GM12878 (cell line): ENCODE measurements around the gene TIMP2. TPM values are rescaled to one million over a fixed set of nuclear protein-coding genes. Genes with fewer than 3 reads are reported as not detected.

Source experiments
- ATAC-seq: fragments of 200-7000 bp; cut with Tn5 transposase; 3 replicates; pipeline ENCODE4 v1.9.1; 2020; ENCODE audit warnings: mild to moderate bottlenecking, moderate library complexity
- BruUV-seq: library from RNA; stranded (reverse); fragments of 400-500 nt; replicated peaks from 2 replicates; lab custom pipeline; 2021; lab: Mats Ljungman, UMichigan
- CTCF ChIA-PET: fragments of 300-600 bp; sonication (Branson Sonifier 250); formaldehyde crosslinking; extraction: SDS; loops from one replicate; lab custom pipeline; 2021; ENCODE audit warnings: inconsistent platforms; lab: Yijun Ruan, JAX
- POLR2A ChIA-PET: fragments of 350-600 bp; formaldehyde crosslinking; extraction: SDS; loops from one replicate; lab custom pipeline; 2021; ENCODE audit warnings: inconsistent platforms; lab: Charles Lee
- RAD21 ChIA-PET: fragments of 300-600 bp; sonication (Branson Sonifier 250); formaldehyde crosslinking; loops from one replicate; lab custom pipeline; 2023; ENCODE audit warnings: antibody characterized with exemption; ENCODE audit not compliant: unreplicated experiment; lab: Charles Lee
- SMC1A ChIA-PET: fragments of 300-600 bp; sonication (Branson Sonifier 250); formaldehyde crosslinking; loops from one replicate; lab custom pipeline; 2023; ENCODE audit not compliant: unreplicated experiment, uncharacterized antibody; lab: Charles Lee
- DNase-seq: peaks from one replicate; pipeline ENCODE4 v3.0.0-alpha.2; 2011; ENCODE audit warnings: low read depth, low spot score
- FAIRE-seq: peaks from 3 replicates; lab custom pipeline; 2011; peaks lifted over from hg19 to GRCh38; lab: Jason Lieb, UNC
- H2AFZ ChIP-seq: 2 replicates; pipeline ENCODE4 v1.6.0; 2011; ENCODE audit warnings: low read depth, low read length, control low read depth; ENCODE audit not compliant: control insufficient read depth
- H3K27ac ChIP-seq: 2 replicates; pipeline ENCODE4 v1.5.1; 2011; ENCODE audit warnings: control low read depth; ENCODE audit not compliant: control insufficient read depth, insufficient read depth
- H3K27me3 ChIP-seq, 2 experiments: replicated peaks in 1 of 2; 2 replicates each; pipeline versions ENCODE4 v1.6.0 to v1.6.1; 2011; ENCODE audit warnings: low read length in 1 of 2; ENCODE audit not compliant: control insufficient read depth in 2 of 2, insufficient read depth in 2 of 2
- H3K36me3 ChIP-seq, 2 experiments: 2 replicates each; pipeline ENCODE4 v1.5.1; 2011; ENCODE audit warnings: low read length in 1 of 2; ENCODE audit not compliant: control insufficient read depth in 2 of 2, insufficient read depth in 2 of 2
- H3K4me1 ChIP-seq: 2 replicates; pipeline ENCODE4 v1.6.1; 2011; ENCODE audit warnings: mild to moderate bottlenecking, low read length, moderate library complexity, mixed read lengths; ENCODE audit not compliant: control insufficient read depth, insufficient read depth
- H3K4me2 ChIP-seq: 2 replicates; pipeline ENCODE4 v1.6.0; 2011; ENCODE audit warnings: control low read depth; ENCODE audit not compliant: control insufficient read depth, insufficient read depth
- H3K4me3 ChIP-seq: fragments of 200-600 bp; sonication (generic); 2 replicates; pipeline ENCODE4 v1.5.1; 2016
- H3K79me2 ChIP-seq: 2 replicates; pipeline ENCODE4 v1.6.0; 2011; ENCODE audit warnings: low read length; ENCODE audit not compliant: control insufficient read depth, insufficient read depth
- H3K9ac ChIP-seq: 2 replicates; pipeline ENCODE4 v1.8.0; 2011; ENCODE audit warnings: low read length, control low read depth, mixed read lengths; ENCODE audit not compliant: control insufficient read depth, insufficient read depth
- H3K9me3 ChIP-seq: replicated peaks from 3 replicates; pipeline ENCODE4 v1.5.1; 2011; ENCODE audit warnings: mild to moderate bottlenecking, low read length; ENCODE audit not compliant: control insufficient read depth, insufficient read depth
- H4K20me1 ChIP-seq: 2 replicates; pipeline ENCODE4 v1.6.0; 2011; ENCODE audit not compliant: control insufficient read depth, insufficient read depth
- BACH1 ChIP-seq: fragments of 450-650 bp; IDR thresholded peaks from 2 replicates; pipeline ENCODE4 v1.6.1; 2017; ENCODE audit warnings: mild to moderate bottlenecking, borderline replicate concordance
- CEBPB ChIP-seq, 2 experiments: fragments of 150-350 bp in 1 of 2; IDR thresholded peaks; 2 replicates each; pipeline ENCODE4 v1.6.1; 2012 to 2014; ENCODE audit warnings: low read depth in 2 of 2, low read length in 2 of 2, borderline replicate concordance in 1 of 2, inconsistent platforms in 1 of 2
- CEBPZ ChIP-seq: fragments of 150-350 bp; IDR thresholded peaks from 2 replicates; pipeline ENCODE4 v1.6.1; 2016; ENCODE audit warnings: low read depth, low read length
- CHD2 ChIP-seq: IDR thresholded peaks from 2 replicates; pipeline ENCODE4 v1.6.1; 2011; ENCODE audit warnings: low read depth, low read length, improper control_type of control experiment, borderline replicate concordance
- CHD4 ChIP-seq: fragments of 200-600 bp; sonication (generic); IDR thresholded peaks from 2 replicates; pipeline ENCODE4 v1.6.1; 2016; ENCODE audit warnings: mild to moderate bottlenecking
- JUND ChIP-seq: IDR thresholded peaks from 2 replicates; pipeline ENCODE4 v1.6.1; 2012; ENCODE audit warnings: low read depth, mild to moderate bottlenecking, low read length, improper control_type of control experiment, moderate library complexity
- MXI1 ChIP-seq: fragments of 150-350 bp; IDR thresholded peaks from 2 replicates; pipeline ENCODE4 v1.6.1; 2011; ENCODE audit warnings: low read depth, mild to moderate bottlenecking, inconsistent platforms, low read length, improper control_type of control experiment
- PAX5 ChIP-seq: IDR thresholded peaks from 2 replicates; pipeline ENCODE4 v1.6.1; 2011; ENCODE audit warnings: low read depth, low read length, borderline replicate concordance
- PML ChIP-seq: IDR thresholded peaks from 2 replicates; pipeline ENCODE4 v1.6.1; 2012; ENCODE audit warnings: low read length, inconsistent platforms
- POLR2A ChIP-seq: IDR thresholded peaks from 2 replicates; pipeline ENCODE4 v1.6.1; 2011; ENCODE audit warnings: low read depth, mild to moderate bottlenecking, low read length
- SREBF2 ChIP-seq: IDR thresholded peaks from 2 replicates; pipeline ENCODE4 v1.6.1; 2012; ENCODE audit warnings: mild to moderate bottlenecking, low read length
- TARDBP ChIP-seq: IDR thresholded peaks from 2 replicates; pipeline ENCODE4 v1.6.1; 2016; ENCODE audit warnings: borderline replicate concordance
- YY1 ChIP-seq: IDR thresholded peaks from 2 replicates; pipeline ENCODE4 v1.6.1; 2011; ENCODE audit warnings: low read depth, mild to moderate bottlenecking, low read length
- ZBTB40 ChIP-seq: fragments of 450-650 bp; IDR thresholded peaks from 2 replicates; pipeline ENCODE4 v1.6.1; 2016; ENCODE audit warnings: mild to moderate bottlenecking, moderate library complexity, borderline replicate concordance
- ZZZ3 ChIP-seq: IDR thresholded peaks from 2 replicates; pipeline ENCODE4 v1.6.1; 2011; ENCODE audit warnings: low read depth; ENCODE audit not compliant: control insufficient read depth, insufficient read length
- WGBS: methylation state at CpG from one replicate; pipeline ENCODE4 v1.1.6; 2016; ENCODE audit warnings: low lambda C conversion rate; ENCODE audit not compliant: insufficient replicate concordance, insufficient coverage; ENCODE audit errors: missing lambda C conversion rate; 5-methylcytosine and 5-hydroxymethylcytosine counted together
- in situ Hi-C: fragments of 300-500 bp; cut with MboI; formaldehyde crosslinking; loops from 9 replicates; pipeline ENCODE4 v1.14.3; 2018; ENCODE audit warnings: mixed read lengths
- intact Hi-C: fragments of 100-400 bp; cut with micrococcal nuclease; formaldehyde crosslinking; loops from one replicate; pipeline ENCODE4 v1.14.2; 2022; ENCODE audit not compliant: unreplicated experiment
- polyA plus RNA-seq, 11 experiments: library from polyadenylated mRNA; depleted of rRNA in 4 of 11; unstranded in 6 of 11; stranded (reverse) in 5 of 11; fragments of >200 nt; fragmentation: Nextera tagmentation in 4 of 11; fragmentation: Illumina TruSeq in 1 of 11; extraction: Ambion mirVana in 4 of 11; extraction: Trizol in 1 of 11; gene quantifications; 1 replicate in 1 of 11; 2 replicates in 10 of 11; pipeline versions ENCODE4 v1.2.1 to v1.2.3, GENCODE V29; 2011 to 2016; ENCODE audit warnings: inconsistent platforms in 2 of 11, missing spikeins in 2 of 11, low read depth in 1 of 11
- total RNA-seq, 4 experiments: library from RNA; depleted of rRNA in 3 of 4; stranded (reverse); fragments of >200 nt in 3 of 4; fragmentation: Illumina TruSeq in 1 of 4; extraction: Trizol in 1 of 4; gene quantifications; 2 replicates each; pipeline versions ENCODE4 v1.2.1 to v1.2.3, GENCODE V29; 2013 to 2021

TIMP2 gene
- total and polyA plus RNA-seq, 10 of the 15 experiments (the other 5 are each of a cell fraction or from before 2014, with no cell fraction given): 0.03 to 0.41 (median 0.04) TPM; not detected in 7

GRCh38 chr17:78923660-78924453 lies 1.3 kb downstream of the TIMP2 start (continued):
- TF ChIP-seq CEBPB (IDR thresholded peaks at IDR 0.05; ENCODE audit: borderline replicate concordance in 1 of 2, low read depth in 2 of 2, low read length in 2 of 2) (no peak), POLR2A (no peak), BACH1 (no peak), SREBF2 (no peak), TARDBP (no peak)

- no peaks in the 10 kb centered on the region for H3K9me3 ChIP-seq
- no peak overlapping the region for H3K9ac ChIP-seq
- no peak overlapping the region for H3K27ac ChIP-seq
- no peak overlapping the region for H2AFZ ChIP-seq
- no peaks in the 10 kb centered on the region for H3K79me2 ChIP-seq
- FAIRE-seq: no peak
- ATAC-seq: no peak
- H3K4me2 ChIP-seq: 0 out of 2 replicates have a peak overlapping the region, but pooled peaks have one; percentile 60
- RAD21 ChIA-PET: no interaction called here
- H3K4me1 ChIP-seq: peaks cover 2% of the 10 kb centered on the region; the same call in 1 of the 2 replicates
- intact Hi-C loops (no loop called here), in situ Hi-C loops (no loop called here)
- no TSS peak for BruUV-seq
- POLR2A ChIA-PET: no interaction called here
- peaks cover 4 to 9% of the 10 kb centered on the region in 2 experiments; a peak in 3 of 4 replicates for H3K27me3 ChIP-seq
- SMC1A ChIA-PET: no interaction called here
- CTCF ChIA-PET: no interaction called here
- WGBS: 58% methylated on average over 11 of the region's 13 CpGs
- H3K36me3 ChIP-seq: no peaks in the 10 kb centered on the region
- H4K20me1 ChIP-seq: no peaks in the 10 kb centered on the region
- H3K4me3 ChIP-seq: no peak overlapping the region
- DNase-seq: no peak
- TF ChIP-seq CEBPZ (no peak), ZZZ3 (no peak), CHD2 (no peak), YY1 (no peak), CHD4 (no peak), JUND (no peak), PAX5 (no peak), PML (no peak), MXI1 (no peak), SREBF2 (no peak), ZBTB40 (no peak)
Measured at GRCh38 chr17:78922816-78923498, 2.2 kb downstream of the TIMP2 start.
